HT1080 (cell line): Measurements from ENCODE around the gene NPY4R2. TPM values are rescaled to one million over a fixed set of nuclear protein-coding genes. Genes with fewer than 3 reads are reported as not detected.

ENCODE experiments used
- total RNA-seq: library from RNA; depleted of rRNA; stranded (reverse); fragments of >200 nt; shearing (Covaris generic); gene quantifications from 2 replicates; pipeline ENCODE4 v1.2.3, GENCODE V29; 2014; rRNA removed

Gene NPY4R2
- total RNA-seq, 1 experiment from 2014 or later = not detected

Other genes with a start within 250 kb of the NPY4R2 start
- not detected in 2 replicates for gene SYT15B, start 155.1 kb upstream of the NPY4R2 start, total RNA-seq
- not detected in 2 replicates for gene FAM25C, start 81.1 kb downstream of the NPY4R2 start, total RNA-seq